ENCODE measurements around the gene CWC15.
"Not testable (repeated sequence)": the region's sequence is repeated elsewhere in the genome, so short reads cannot be mapped to it uniquely, and the experiment has no call there.

The CWC15 gene

GRCh38 chr11:94973099-94973968 lies at the start of gene CWC15, which contains the start of gene KDM4D:
TSS of gene CWC15 (minus strand) at chr11:94973556. CDS start at chr11:94972185, 1,371 bp downstream.
TSS of gene KDM4D (plus strand) at chr11:94973709. CDS start at chr11:94997373, 23,664 bp downstream.
- peak; percentile 93 for DNase-seq

GRCh38 chr11:95021468-95021867 lies 48.1 kb upstream of the CWC15 start:
- DNase-seq, result not testable (repeated sequence)

GRCh38 chr11:95016139-95016538 lies 42.8 kb upstream of the CWC15 start:
- no peak for DNase-seq

GRCh38 chr11:95014184-95014821 lies 40.9 kb upstream of the CWC15 start:
- DNase-seq, result no peak

- no peak for DNase-seq
Observed at GRCh38 chr11:95011376-95011775, 38.0 kb upstream of the CWC15 start.

GRCh38 chr11:95005642-95006041 lies 32.3 kb upstream of the CWC15 start:
- no peak for DNase-seq

GRCh38 chr11:95003716-95004115 lies 30.4 kb upstream of the CWC15 start:
- DNase-seq, result no peak

- DNase-seq, result no peak
Observed at GRCh38 chr11:94998285-94998684, 24.9 kb upstream of the CWC15 start.

DNA sequence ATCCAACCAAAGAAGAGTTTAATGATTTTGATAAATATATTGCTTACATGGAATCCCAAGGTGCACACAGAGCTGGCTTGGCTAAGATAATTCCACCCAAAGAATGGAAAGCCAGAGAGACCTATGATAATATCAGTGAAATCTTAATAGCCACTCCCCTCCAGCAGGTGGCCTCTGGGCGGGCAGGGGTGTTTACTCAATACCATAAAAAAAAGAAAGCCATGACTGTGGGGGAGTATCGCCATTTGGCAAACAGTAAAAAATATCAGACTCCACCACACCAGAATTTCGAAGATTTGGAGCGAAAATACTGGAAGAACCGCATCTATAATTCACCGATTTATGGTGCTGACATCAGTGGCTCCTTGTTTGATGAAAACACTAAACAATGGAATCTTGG lies 24.1 kb upstream of the CWC15 start:
- DNase-seq, result no peak

- DNase-seq, result no peak
Observed at GRCh38 chr11:94993400-94993943, 20.1 kb upstream of the CWC15 start.

DNA sequence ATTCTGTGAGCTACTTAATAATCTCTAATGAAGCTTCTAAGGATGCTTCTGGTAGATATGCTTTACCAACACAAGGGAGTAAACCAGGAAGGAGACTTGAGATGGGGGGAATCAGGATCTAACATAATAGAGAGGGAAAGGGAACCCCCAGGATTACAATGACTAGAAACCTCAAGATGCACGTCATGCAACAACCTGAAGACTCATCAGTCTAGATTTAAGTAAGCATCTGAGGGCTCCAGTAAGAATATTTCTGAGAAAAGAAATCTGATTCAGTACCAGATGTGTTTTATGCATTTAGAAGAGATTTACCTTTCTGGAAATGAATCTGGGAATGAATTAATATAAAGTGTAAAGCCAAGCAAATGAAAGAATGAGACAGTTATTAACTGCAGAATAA lies 15.4 kb upstream of the CWC15 start:
- no peak for DNase-seq

DNA sequence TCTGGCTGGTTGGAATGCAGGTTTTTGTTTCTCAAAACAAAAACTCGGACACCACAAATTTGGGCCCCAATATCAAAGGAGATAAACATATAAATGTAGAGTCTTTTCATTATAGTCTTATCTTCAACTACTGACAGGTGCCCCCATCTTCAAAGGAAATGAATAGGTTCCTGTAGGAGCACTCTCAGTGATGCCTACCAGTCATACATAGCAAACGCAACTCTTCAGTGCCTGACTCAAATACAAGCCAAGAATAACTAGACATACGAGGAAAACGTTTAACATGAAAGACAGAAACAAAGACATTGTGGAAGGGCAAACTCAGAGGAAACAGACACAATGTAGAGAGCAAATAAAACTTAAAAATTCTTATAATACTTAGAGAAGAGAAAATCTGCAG lies 14.0 kb upstream of the CWC15 start:
- DNase-seq, result no peak

- no peak for DNase-seq
Observed at GRCh38 chr11:94975599-94975998, 2.2 kb upstream of the CWC15 start.

DNA sequence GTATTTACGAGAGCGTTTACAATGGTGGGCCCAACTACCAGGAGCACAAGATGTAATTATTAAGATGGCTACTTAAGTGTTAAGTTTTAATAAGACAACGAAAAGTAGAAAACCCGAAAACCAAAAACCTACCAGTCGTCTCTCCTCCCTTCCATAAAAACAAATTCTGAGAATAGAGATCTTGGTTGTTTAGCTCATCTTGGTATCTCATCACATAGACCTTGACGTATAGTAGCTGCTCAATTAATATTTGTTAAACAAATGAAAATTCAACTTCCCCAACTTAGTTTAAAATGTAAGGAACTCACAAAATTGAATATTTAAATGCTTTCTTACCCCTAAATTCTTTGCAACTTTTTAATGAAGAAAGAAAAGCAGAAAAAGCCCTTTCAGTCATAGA lies 822 bp upstream of the CWC15 start:
- DNase-seq, result no peak

DNA sequence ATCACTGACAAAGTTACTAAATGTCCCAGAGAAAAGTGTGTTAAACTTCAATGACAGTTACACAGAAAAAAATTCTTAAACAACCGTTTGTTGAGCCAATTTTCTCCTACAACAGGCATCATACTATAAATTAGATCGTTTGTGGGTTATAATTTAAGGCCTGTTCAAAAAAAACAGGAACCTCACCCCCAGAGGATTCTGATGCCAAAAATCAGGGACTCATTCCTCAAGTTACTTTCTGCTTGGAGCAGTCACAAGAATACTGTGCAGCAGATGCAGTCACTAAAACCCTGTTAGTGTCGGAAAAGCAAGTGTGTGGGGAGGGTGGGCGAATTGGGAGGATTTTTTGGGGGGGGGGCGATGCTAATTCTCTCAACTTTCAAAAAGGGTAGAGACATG lies 657 bp downstream of the CWC15 start:
- no peak for DNase-seq

- DNase-seq, result no peak
Observed at GRCh38 chr11:94968334-94968958, 4.9 kb downstream of the CWC15 start.

GRCh38 chr11:94964934-94965333 lies 8.4 kb downstream of the CWC15 start:
- no peak for DNase-seq

- DNase-seq, result no peak
Observed at GRCh38 chr11:94961255-94961654, 12.1 kb downstream of the CWC15 start.

GRCh38 chr11:94960488-94960887 lies 12.9 kb downstream of the CWC15 start:
- DNase-seq, result no peak

DNA sequence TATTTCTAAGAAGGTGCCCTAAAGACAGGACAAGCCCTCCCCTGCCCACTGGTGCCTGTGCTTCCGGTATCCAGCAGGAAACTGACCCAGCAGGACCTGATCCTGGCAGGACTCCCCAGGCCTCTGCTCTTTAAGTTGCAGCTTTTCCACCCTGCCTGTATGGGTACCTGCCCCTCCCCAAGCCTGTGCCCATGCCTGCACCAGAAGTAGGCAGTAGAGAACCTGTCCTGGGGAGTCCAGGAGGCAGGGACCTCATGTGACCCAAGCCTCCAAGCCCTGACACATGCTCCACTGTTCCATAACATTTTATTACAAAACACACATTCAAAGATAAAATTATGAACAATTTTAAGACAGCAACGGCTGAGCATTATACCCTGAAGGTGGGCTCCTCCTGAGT lies 14.2 kb downstream of the CWC15 start:
- no peak for DNase-seq

GRCh38 chr11:94958121-94958696 lies 15.1 kb downstream of the CWC15 start:
- DNase-seq, result no peak

GRCh38 chr11:94956963-94957362 lies 16.4 kb downstream of the CWC15 start:
- no peak for DNase-seq

- no peak for DNase-seq
Observed at GRCh38 chr11:94954753-94955152, 18.6 kb downstream of the CWC15 start.

Data from NCI-H1436 (cell line).